ENCODE measurements around the gene LNX1.
A peak's percentile ranks its signal among the peaks of the same experiment; 100 is the strongest.

The LNX1 gene

DNA sequence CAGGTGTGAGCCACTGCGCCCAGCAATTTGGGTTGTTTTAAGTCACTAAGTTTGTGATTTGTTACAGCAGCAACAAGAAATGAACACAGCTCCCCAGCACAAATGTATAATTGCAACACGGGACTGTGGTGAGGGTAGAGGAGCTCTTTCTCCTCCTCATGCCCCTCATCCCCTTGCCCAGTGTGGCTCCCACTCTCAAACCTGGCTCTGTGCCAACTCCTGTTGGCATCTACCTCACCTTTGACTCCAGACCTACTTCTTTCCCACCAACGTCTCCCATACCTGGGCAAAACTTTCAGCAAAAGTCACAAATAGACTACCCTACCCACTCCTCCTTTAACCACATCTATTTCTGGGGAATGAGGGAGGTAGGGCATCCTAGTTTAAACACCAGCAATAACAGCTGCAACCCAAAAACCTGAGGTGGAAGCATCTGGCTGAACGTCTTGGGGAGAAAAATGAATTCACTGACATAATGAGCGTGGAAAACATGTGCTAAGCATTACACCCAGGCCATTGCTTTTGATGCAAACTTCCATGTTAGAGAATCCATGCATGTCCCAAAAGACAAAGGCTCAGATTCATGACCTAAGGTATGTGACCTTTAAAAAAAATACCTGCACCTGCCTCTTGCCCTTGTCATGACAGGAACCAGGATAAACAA lies 19.2 kb downstream of the LNX1 start:
- no peak for DNase-seq (ENCODE audit: low spot score)

DNA sequence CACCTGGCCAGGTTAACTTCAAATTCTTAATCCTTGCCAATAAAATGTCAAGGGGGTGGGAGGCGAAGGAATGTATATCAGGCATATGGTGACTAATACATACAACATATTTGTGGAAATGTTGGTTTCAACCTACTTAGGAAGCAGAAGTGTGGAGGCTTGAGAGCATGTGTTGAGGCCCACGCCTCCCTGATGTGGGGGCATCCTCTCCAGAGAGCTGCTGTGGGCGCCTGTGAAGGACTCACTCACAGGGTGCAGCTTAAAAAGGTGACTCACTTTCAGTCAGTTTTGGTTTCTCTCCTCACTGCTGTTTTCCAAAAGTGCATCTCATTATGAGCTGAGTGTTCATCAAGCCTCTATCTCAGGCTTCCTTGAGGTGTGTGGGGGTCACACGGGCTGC lies 27.5 kb downstream of the LNX1 start:
- peak; percentile 43 for DNase-seq (ENCODE audit: low spot score)

DNA sequence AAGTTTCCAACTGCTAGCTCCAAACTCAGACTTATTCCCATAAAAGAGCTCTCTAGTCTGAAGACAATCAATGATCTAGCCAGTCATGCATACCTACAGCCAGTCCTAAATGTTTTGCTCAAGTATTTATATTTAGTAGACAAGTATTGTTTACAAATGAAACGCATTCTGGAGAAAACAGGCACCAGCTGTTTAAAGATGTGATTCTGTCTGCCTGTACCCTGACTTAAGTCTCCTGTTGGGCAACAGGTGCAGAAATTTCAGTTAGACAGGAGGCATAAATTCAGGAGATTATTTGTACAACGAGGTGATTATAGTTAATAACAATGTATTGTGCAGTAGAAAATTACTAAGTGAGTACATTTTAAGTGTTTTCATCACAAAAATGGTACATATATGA lies 28.9 kb downstream of the LNX1 start:
- no peak for DNase-seq (ENCODE audit: low spot score)

DNA sequence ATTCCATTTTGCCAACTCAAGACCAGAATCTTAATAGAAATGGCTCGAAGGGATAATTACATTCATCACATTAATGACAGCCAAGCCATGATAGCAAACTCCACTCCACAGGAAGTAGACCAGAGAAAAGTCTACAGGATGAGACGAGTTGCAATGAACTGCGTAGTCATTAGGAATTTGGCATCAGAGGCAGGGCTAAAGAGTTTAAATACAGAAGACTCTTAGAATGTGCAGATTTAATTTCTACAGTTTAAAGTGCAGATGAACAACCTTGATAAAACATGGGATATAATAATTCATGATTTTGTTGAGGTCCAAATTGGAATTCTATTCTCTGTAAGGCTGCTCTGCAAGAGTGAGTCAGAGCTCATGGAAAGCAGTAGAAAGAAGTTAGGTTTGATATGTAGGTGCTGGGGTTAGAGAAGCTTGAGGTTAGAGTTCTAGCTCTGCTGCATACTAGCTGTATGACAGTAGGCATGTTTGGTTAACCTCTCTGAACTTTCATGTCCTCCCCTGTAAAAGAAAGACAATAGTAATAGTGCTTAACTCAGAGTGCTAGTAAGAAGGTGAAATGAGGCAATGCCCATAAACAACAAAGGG lies 32.2 kb downstream of the LNX1 start:
- no peak for DNase-seq (ENCODE audit: low spot score)

DNA sequence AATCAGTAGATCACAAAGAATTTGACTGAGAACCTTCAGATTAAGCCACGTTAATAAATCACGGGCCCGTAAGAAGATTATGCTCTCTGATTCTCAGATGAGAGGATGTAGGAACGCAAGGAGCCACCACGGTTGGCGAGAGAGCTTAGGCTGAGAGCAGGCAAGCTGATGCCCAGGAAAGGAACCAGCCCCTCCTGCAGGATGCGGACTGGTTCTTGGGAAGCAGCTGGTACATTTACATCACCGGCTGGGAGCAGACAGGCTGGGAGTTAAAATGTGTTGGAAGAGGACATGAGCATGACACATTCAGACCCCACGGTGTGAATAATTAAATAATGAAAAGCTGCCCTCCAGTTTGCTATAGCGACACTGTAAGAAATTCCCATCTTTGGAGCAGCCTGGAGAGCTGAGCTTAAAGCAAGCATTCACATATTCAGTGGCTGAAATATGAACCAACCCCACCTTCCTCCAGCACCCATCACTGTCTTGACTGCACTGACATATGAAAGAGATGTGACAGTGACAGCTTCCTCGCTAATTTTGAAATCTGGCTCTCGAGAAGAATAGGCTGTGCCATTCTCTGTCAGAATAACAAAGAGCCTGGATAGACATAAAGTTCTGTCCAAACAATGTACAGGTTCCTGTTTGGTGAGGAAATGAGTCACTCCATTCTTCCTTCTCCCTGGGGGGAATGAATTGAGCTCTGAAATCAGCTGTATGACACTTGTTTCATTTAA lies 33.1 kb downstream of the LNX1 start:
- no peak for DNase-seq (ENCODE audit: low spot score)

DNA sequence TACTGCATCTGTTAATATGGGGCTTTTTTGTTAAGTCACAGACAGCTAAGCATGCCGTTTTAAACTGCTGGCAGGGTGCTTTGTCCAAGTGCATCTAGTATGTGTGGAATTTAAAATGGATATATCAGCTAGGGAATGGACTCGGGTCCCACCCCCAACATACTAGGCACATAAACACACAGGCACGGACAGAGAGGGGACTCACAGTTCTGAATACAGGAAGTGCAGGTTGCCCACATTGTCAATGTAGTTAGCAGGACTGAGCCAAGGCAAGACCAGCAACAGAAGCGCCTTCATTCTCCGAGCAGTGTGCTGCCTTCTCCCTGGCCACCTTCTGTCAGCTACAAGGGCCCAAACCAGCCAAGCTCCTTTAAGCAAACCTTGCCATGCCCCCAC lies 33.6 kb downstream of the LNX1 start:
- no peak for DNase-seq (ENCODE audit: low spot score)

DNA sequence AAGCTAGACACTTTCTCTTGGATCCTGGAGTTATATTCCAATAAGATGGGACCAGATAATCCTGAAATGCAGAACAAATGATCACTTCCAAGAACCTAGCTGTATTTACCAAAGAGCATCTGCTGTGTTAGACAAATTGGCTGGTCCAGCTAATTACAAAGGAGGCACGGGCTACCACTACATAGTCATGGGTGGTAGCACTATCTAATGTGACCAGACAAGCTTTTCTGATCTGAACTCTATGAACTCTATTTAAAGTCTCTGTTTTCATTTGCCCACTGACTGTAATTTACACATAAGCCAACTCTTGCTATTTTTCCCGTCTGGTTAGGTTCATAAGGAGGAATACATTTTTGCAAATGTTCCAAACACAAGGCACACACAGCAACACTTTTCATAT lies 34.6 kb downstream of the LNX1 start:
- no peak for DNase-seq (ENCODE audit: low spot score)

DNA sequence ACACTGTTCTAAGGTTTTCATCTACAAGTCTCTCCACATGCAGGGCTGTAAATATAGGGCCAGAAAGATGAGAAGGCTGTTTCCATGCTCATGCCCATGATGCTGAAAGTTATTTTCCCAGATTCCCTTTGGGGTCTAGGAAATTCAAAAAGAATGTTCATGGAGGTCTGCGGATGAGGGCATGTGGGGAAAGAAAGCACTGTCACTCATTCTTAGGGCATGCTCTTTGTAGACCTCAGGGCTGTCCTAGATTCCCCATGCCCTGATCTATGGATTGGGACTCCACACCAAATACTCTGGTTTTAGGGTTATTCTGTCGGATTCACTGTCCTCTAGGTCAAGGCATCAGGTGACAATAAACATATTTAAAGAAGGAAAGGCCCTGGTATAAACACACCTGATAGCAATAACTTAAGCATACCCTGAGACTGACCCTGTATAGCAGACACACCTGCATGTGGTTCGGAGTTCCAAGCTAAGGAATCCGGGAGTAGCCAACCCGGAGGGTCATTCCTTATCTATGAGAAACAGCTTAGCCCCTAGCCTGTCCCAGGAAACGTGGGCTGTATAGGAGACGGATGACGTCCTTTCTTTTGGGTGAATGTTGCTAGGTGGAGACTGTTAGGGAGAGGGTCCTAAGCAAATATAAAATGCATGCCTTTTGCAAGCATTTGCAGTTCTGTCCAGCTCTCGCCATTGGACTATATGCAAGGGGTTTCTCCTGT lies 37.6 kb downstream of the LNX1 start:
- no peak for DNase-seq (ENCODE audit: low spot score)

DNA sequence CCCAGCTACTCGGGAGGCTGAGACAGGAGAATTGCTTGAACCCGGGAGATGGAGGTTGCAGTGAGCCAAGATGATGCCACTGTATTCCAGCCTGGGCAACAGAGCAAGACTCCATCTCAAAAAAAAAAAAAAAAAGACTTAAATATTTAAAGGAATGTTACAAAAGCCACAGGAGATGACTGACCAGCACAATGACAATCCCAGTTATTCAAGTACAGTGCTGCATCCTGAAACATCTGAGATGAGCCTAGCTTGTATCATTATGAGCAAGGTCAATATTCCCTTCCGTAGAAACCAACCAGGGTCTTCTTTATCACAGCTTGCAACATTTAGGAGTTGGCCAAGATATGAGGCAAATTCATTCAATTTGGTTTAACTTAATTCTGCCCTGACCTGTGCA lies 38.6 kb downstream of the LNX1 start:
- no peak for DNase-seq (ENCODE audit: low spot score)

DNA sequence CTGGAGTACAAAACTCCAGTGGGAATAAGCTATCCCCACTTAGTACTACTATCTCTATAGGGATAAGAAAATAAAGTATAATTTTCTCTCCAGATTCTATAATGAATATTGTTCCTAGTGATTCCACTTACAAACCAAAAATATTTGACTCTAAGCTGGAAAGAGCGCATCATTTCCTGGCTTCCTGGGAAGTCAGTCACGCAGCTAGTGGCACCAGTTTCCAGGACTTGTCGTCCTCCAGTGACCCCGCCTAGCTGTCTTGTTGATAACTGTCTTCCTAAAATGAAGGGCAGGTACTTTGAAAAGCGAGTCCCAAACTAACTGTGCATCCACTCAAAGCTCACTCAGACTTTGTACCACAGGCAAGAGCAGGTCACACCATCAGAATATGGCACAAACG lies 39.3 kb downstream of the LNX1 start:
- DNase-seq (ENCODE audit: low spot score) = no peak

DNA sequence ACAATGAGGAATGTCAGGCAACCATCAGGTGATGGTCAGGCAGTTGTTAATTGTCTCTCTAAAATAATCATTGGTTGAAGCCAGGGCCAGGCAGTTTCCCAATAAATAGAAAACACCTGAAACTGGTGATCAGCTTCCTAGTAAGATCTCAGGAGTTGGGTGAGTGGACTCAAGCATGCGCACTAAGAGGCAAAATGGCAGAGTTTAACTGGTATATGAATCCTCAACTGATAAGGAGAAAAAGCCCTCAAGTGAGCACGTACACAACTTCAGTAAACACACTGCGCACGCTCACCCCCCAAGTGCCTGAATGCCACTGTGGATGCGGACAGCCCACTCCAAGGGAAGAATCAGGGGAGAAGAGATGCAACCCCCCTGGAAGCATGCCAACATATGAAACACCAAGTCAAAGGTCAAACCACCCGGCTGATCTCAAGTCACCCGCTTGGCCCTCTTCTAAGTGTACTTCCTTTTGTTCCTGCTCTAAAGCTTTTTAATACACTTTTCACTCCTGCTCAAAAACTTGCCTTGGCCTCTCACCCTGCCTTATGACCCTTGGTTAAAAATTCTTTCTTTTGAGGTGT lies 39.9 kb downstream of the LNX1 start:
- DNase-seq (ENCODE audit: low spot score) = no peak

DNA sequence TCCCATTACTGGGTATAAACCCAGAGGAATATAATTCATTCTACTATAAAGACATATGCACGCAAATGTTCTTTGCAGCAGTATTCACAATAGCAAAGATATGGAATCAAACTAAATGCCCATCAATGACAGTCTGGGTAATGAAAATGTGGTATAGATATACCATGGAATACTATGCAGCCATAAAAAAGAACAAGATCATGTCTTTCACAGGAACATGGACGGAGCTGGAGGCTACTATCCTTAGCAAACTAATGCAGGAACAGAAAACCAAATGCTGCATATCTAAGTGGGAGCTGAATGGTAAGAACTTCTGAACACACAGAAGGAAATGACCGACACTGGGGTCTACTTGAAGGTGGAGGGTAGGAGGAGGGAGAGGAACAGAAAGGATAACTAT lies 42.6 kb downstream of the LNX1 start:
- no peak for DNase-seq (ENCODE audit: low spot score)

DNA sequence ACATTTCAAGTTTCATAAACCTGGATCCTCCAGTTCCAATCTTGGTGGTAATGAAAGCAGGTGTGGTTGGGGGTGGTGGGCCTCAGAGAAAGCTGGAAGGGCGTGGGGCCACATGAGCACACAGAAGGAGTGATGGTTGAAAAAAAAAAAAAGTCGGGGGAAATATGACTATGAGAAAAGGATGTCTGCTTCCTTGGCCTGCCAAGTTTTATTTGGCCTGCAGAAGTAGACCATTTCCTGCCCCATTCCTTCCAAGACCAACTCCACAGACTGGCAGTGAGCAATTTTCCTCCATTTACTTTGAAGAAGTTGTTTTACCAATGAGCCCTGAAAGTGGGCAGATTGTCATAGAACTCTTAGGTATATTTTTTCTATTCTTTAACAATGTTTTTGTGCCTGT lies 43.3 kb downstream of the LNX1 start:
- DNase-seq (ENCODE audit: low spot score) = no peak

DNA sequence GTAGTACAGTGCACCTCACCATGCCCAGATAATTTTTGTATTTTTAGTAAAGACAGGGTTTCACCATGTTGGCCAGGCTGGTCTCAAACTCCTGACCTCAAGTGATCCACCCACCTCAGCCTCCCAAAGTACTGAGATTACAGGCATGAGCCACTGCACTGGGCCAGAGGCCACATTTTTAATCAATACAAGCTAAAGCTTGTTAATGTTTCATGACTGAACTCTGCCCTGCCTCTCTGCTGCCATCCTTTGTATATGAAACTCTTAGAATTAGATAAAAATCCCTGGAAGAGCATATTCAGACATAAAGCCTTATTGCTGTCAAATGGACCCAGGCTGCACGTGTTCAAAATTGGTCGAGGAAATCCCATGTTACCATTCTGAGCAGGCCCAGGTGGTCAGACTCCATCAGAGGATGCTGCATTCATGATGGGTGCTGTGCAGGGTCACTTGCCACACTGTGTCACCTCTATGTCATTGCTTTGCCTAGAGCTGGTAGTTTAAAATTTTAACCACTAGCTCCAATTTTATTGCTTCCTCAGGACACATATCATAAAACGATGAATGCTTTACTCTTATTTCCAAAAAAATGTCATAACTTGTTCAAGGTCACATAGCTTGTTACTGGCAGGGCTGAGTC lies 45.2 kb downstream of the LNX1 start:
- no peak for DNase-seq (ENCODE audit: low spot score)

DNA sequence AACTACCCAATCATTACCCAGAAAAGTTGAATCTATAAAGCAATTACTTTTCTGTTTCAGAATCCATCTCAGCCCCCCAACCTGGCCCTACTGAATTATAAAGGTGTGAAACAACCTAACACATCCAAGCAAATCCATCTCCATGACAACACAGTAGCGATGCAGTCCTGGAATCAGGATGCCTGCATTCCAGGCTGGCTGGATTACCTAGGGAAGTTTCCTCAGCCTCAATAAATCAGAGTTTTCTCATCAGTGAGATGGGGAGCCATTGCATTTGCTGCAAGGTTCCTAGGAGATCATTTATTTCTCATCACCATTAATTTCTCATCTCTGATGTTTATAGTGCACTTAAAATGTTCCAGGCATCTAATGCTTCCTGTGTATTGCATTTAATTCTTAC lies 46.0 kb downstream of the LNX1 start:
- DNase-seq (ENCODE audit: low spot score) = no peak

DNA sequence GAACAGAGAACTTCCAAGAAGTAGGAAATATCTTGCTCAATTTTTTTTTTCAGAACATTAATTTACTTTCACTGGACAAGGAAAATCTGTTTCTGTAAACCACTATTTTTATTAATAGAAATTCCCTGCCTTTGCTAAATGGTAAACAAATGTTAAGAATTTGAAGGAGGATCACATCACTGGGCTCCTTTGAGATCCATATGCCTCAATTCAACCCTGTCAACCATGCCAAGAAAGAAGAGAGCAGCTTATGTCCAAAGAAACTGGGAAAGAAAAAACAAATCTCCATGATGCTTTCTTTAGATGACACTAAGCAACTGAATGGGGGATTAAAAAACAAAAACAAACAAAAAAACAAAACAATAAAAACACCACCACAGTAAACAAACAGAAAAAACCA lies 47.7 kb downstream of the LNX1 start:
- no peak for DNase-seq (ENCODE audit: low spot score)

DNA sequence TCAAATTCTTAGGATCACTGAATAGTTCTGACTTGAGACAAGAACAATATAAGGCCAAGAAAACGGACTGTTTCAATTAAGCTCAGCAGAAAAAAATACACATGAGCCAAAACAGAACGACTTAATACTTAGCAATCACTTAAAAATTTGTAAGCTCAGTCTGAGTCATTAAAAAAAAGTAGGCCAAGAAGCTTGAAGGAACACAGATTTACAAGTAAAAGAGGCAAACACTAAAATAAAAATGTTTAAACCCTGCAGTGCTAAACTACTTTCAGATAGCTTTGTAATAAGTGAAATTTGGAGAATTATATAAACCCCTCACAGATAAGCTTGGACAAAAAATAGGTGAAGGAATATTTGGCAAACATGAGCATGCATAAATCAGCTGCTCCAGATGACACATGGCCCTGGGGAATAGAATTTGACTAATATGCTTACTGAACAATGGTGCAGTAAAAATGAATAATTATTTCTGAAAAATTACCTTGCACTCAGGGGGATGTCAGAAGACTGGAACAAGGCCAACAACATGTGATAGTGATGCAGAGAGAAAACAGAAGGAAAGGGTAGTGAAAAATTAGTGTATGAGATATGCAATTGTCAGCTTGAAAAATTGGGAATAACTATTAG lies 49.6 kb downstream of the LNX1 start:
- DNase-seq (ENCODE audit: low spot score) = peak; percentile 37

DNA sequence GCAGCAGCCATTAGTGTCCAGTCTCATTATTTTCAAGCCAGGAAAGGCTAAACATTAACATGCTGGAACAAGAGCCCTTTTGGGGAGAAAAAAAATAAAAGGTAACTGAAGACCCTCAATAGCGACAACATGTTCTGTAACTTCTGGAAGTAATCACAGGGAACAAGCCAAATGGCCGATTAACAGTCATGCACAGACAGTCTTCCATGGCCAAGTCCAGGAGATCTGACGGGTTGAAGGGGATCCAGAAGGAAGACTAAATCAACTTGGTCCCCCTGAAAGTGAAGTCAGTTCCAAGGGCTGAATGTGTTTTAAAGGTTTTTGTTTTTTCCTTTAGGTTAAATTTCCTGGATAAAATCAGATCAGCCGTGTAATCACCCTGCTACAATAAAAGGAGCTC lies 52.5 kb downstream of the LNX1 start:
- no peak for DNase-seq (ENCODE audit: low spot score)

DNA sequence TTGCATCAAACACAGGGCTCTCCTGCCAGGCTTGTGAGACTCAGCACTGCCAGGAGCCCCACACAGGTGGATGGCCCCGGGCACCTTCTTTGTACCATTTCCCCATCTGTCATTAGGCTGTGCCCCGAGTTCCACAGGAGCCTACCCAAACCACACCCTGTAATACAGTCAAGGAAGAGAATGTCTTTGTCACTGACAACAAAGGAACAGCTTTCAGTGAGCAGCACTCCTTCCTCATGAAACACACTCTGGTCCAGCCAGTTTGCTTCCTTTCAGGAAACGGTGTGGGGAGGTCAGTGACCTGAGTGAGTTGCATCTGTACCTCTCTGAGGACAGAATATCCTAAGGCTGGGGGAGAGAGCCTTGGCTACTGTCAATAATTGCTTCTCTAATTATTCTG lies 53.7 kb downstream of the LNX1 start:
- DNase-seq (ENCODE audit: low spot score) = no peak

DNA sequence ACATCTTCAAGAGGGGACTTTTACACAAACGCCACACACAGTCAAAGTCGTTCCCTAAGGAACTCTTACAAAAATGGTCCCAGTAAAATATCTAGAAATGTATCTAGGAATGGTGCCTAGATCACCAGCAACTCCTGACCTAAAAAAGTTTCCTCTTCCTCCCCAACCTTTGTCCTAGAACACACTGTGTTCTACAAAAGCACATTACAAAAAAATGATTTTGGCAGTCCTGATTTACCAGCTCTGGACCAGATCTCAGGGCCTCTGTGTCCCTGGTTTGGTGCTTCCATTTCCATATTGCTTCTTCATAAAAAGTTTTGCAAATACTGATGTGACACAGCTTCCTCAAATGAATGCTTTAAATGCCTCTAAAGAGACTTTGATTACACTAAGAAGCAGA lies 55.0 kb downstream of the LNX1 start:
- DNase-seq (ENCODE audit: low spot score) = no peak

DNA sequence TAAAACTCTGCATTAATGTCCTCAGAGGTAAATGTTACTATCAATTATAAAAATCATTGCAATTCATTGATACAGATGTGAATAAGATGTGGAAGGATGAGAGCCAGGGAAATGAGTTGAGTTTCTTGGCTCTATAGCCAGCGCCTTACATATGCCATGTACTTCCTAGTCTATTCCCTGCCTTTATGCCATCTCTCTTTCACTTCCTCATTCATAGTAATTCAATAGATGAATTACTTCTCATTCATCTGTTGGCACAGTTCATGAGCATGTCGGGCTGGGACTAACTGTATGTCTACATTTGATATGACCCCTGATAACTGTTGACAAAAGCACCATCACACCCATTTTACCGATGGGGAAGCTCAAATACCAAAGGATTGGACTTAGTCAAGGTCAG lies 55.7 kb downstream of the LNX1 start:
- DNase-seq (ENCODE audit: low spot score) = no peak

DNA sequence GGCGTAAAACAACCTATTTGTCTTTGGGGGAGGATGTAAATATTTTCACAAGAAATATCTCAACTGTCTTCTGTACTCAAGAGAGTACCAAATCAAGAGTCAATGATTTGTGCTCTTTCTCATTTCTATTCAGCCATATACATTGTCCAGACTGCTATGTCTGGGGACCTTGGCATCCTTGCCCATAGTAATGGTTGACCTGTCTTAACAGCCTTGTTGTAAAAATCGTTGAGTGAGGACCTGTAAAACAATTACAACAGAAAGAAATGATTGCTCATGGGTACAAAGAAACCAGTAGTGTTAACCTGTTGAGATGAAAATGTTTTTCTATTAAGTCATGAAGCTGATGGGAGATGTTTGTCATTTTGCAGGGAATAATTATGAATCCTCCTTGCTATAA lies 56.6 kb downstream of the LNX1 start:
- no peak for DNase-seq (ENCODE audit: low spot score)

Measured in AG08396 (cell line).